Fibroblast of the aortic adventitia (primary cell): ENCODE results near the gene LMOD2. TPM values are rescaled to one million over a fixed set of nuclear protein-coding genes. Genes with fewer than 3 reads are reported as not detected.

ENCODE experiments used
- DNase-seq: peaks from one replicate; pipeline ENCODE4 v3.0.0-alpha.2; 2010; ENCODE audit warnings: low read depth
- H3K4me3 ChIP-seq: 2 replicates; pipeline ENCODE4 v1.5.1; 2011; ENCODE audit warnings: low read depth, mild to moderate bottlenecking, control low read depth, low read length, moderate library complexity
- total RNA-seq: library from RNA; depleted of rRNA; stranded (reverse); fragments of >200 nt; gene quantifications from 2 replicates; pipeline ENCODE4 v1.2.3, GENCODE V29; 2012; ENCODE audit warnings: low replicate concordance
- TF ChIP-seq, protein P1 (sequence below): IDR thresholded peaks from 2 replicates; pipeline ENCODE4 v1.5.1; 2011; ENCODE audit warnings: mild to moderate bottlenecking, low read length, control low read depth, inconsistent platforms; ENCODE audit not compliant: insufficient read depth

The LMOD2 gene
- total RNA-seq, 1 donor = not detected

DNA sequence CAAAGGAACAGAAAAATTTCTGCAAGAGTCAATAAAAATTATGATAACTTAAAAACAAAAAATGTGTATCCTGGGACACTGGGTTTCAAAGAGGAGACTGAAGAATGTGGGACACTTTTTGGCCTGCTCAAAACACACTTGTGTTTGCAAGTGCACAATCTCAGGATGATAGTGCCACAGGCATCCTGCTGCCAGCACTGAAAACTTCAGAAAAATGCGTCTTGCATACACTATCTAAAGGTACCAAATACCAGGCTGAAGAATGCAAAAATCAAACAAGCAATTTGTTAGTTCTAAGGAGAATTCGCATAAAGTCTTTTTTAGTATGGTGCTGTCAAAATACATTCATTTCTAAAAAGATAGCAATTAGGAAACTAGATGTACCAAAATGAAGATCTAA, 55.0 kb downstream of the LMOD2 start:
- no peak for DNase-seq
- TF ChIP-seq, protein P1, sequence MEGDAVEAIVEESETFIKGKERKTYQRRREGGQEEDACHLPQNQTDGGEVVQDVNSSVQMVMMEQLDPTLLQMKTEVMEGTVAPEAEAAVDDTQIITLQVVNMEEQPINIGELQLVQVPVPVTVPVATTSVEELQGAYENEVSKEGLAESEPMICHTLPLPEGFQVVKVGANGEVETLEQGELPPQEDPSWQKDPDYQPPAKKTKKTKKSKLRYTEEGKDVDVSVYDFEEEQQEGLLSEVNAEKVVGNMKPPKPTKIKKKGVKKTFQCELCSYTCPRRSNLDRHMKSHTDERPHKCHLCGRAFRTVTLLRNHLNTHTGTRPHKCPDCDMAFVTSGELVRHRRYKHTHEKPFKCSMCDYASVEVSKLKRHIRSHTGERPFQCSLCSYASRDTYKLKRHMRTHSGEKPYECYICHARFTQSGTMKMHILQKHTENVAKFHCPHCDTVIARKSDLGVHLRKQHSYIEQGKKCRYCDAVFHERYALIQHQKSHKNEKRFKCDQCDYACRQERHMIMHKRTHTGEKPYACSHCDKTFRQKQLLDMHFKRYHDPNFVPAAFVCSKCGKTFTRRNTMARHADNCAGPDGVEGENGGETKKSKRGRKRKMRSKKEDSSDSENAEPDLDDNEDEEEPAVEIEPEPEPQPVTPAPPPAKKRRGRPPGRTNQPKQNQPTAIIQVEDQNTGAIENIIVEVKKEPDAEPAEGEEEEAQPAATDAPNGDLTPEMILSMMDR = no peak

DNA sequence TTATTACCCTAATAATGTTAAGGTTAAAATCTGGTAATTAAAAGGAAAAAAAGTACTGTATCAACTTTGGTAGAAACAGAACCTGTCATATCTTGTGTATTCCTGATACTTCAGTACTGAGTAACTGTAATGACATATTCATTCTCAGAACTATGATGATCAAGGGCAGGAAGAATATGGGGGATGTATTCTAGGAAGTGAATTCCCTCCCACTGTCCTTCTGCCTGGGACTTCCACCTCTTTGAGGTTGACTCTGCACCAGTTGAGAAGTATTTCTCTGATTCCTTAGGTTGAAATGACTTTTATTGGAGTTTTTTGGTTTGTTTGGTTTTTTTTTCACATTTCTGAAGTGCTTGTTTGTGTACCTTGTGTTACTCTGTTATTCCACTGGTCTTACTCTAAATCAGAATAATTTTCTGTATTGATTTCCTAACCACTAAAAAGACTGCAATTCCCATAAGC, 56.2 kb downstream of the LMOD2 start:
- TF ChIP-seq, protein P1 = no peak
- no peak overlapping the region for H3K4me3 ChIP-seq
- DNase-seq = no peak

More for the DNA sequence above, 55.0 kb downstream of the LMOD2 start:
- no peak overlapping the region for H3K4me3 ChIP-seq

DNA sequence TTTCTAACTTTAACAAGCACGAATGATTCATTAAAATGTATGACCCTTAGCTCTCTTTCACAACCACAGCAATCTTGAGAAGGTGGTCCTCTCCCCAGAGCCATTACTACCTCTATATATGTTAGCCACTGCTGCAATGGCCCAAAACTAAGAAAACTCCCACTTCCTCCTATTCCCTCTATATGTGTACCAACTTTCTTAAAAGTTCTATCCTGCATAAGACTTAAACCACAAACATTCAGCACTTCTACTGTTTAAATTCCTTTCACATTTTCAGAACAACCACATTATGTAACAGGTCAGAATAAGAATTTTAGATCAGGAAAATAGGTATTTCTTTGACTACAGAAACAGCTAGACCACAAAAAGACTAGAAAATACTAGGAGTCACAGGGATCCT, 57.0 kb downstream of the LMOD2 start:
- TF ChIP-seq, protein P1 = no peak
- H3K4me3 ChIP-seq = no peak overlapping the region

More for the DNA sequence above, 57.0 kb downstream of the LMOD2 start:
- peak; percentile 66 for DNase-seq

Other genes starting within 250 kb of the LMOD2 start
- 0.81 and 2.7 TPM in 2 replicates for gene IQUB, start 121.3 kb upstream of the LMOD2 start, total RNA-seq
- gene NDUFA5, start 98.0 kb upstream of the LMOD2 start, total RNA-seq = 35.8 and 47.8 TPM in 2 replicates
- gene ASB15, start 54.0 kb upstream of the LMOD2 start, total RNA-seq = not detected in 2 replicates
- 12.8 and 31.9 TPM in 2 replicates for gene WASL, start 93.1 kb downstream of the LMOD2 start, total RNA-seq
- not detected in 2 replicates for gene HYAL4, start 189.3 kb downstream of the LMOD2 start, total RNA-seq